GM19438 (cell line): ENCODE results near the gene ADAP1.
"Not testable (repeated sequence)": the region's sequence is repeated elsewhere in the genome, so short reads cannot be mapped to it uniquely, and the experiment has no call there.

Source experiments
- ATAC-seq: cut with Tn5 transposase; IDR thresholded peaks from one replicate; pipeline ENCODE4 v1.9.1; 2021; ENCODE audit warnings: low read depth; ENCODE audit not compliant: unreplicated experiment

Gene ADAP1

GRCh38 chr7:924042-924441 lies 30.4 kb downstream of the ADAP1 start:
- not testable (repeated sequence) for ATAC-seq

- ATAC-seq, result peak; percentile 85
Measured at GRCh38 chr7:923108-924041, 31.1 kb downstream of the ADAP1 start.

GRCh38 chr7:922334-923107 lies 32.0 kb downstream of the ADAP1 start:
- ATAC-seq, result no peak

- ATAC-seq, result no peak
Measured at GRCh38 chr7:921581-922333, 32.7 kb downstream of the ADAP1 start.

GRCh38 chr7:921071-921461 lies 33.4 kb downstream of the ADAP1 start:
- ATAC-seq, result no peak

GRCh38 chr7:920351-921070 lies 34.0 kb downstream of the ADAP1 start:
- ATAC-seq, result no peak

- no peak for ATAC-seq
Measured at GRCh38 chr7:919924-920341, 34.5 kb downstream of the ADAP1 start.

GRCh38 chr7:919114-919442 lies 35.4 kb downstream of the ADAP1 start:
- ATAC-seq, result no peak

GRCh38 chr7:918441-919113 lies 35.9 kb downstream of the ADAP1 start:
- ATAC-seq, result no peak

- no peak for ATAC-seq
Measured at GRCh38 chr7:918118-918425, 36.4 kb downstream of the ADAP1 start.

GRCh38 chr7:917255-918117 lies 37.0 kb downstream of the ADAP1 start:
- ATAC-seq, result no peak

GRCh38 chr7:916291-916941 lies 38.1 kb downstream of the ADAP1 start:
- ATAC-seq, result no peak

GRCh38 chr7:915291-916218 lies 38.9 kb downstream of the ADAP1 start:
- no peak for ATAC-seq

- no peak for ATAC-seq
Measured at GRCh38 chr7:914521-915194, 39.8 kb downstream of the ADAP1 start.

- no peak for ATAC-seq
Measured at GRCh38 chr7:913736-914520, 40.6 kb downstream of the ADAP1 start.

- ATAC-seq, result no peak
Measured at GRCh38 chr7:911791-912480, 42.5 kb downstream of the ADAP1 start.
